ENCODE measurements around the gene NPFFR1.
"Not testable (repeated sequence)": the region's sequence is repeated elsewhere in the genome, so short reads cannot be mapped to it uniquely, and the experiment has no call there.

NPFFR1 gene

GRCh38 chr10:70222811-70223447 lies 60.9 kb downstream of the NPFFR1 start:
- not testable (repeated sequence) for DNase-seq (ENCODE audit: low read depth)

- DNase-seq (ENCODE audit: low read depth): no peak
Observed at GRCh38 chr10:70222340-70222794, 61.4 kb downstream of the NPFFR1 start.

- DNase-seq (ENCODE audit: low read depth): no peak
Observed at GRCh38 chr10:70221030-70221429, 62.8 kb downstream of the NPFFR1 start.

GRCh38 chr10:70212879-70213278 lies 70.9 kb downstream of the NPFFR1 start:
- no peak for DNase-seq (ENCODE audit: low read depth)

- no peak for DNase-seq (ENCODE audit: low read depth)
Observed at GRCh38 chr10:70212277-70212676, 71.5 kb downstream of the NPFFR1 start.

DNA sequence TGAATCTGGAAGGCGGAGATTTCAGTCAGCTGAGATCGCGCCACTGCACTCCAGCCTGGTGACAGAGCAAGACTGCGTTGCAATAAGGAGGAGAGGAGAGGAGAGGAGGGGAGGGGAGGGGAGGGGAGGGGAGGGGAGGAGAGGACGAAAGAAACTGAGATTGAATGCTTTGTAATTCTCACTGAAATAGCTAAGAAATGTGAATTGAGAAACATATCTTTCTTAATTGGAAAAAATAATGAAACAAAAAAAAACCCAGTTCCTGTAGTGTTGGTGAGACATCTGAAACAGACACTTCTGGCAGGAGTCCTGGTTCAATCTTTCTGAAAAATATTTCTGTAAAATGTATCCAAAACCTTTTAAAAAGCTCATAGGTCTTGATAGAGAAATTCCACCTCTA lies 77.0 kb downstream of the NPFFR1 start:
- DNase-seq (ENCODE audit: low read depth): no peak

GRCh38 chr10:70201105-70201504 lies 82.7 kb downstream of the NPFFR1 start:
- DNase-seq (ENCODE audit: low read depth): no peak

- no peak for DNase-seq (ENCODE audit: low read depth)
Observed at GRCh38 chr10:70198696-70199466, 84.9 kb downstream of the NPFFR1 start.
